PC-3 (cell line): ENCODE data around the gene EYS. TPM values are rescaled to one million over a fixed set of nuclear protein-coding genes. Genes with fewer than 3 reads are reported as not detected.
A peak's percentile ranks its signal among the peaks of the same experiment; 100 is the strongest.

ENCODE experiments used
- ATAC-seq: fragments of 200-7000 bp; cut with Tn5 transposase; 2 replicates; pipeline ENCODE4 v1.9.1; 2020; ENCODE audit warnings: mild to moderate bottlenecking, moderate library complexity
- BruUV-seq: library from RNA; stranded (reverse); fragments of 400-500 nt; replicated peaks from 2 replicates; lab custom pipeline; 2021; lab: Mats Ljungman, UMichigan
- CTCF ChIA-PET: fragments of 300-600 bp; sonication (Branson Sonifier 250); formaldehyde crosslinking; loops from one replicate; lab custom pipeline; 2022; ENCODE audit warnings: antibody characterized with exemption; lab: Charles Lee
- POLR2A ChIA-PET: fragments of 300-600 bp; sonication (Branson Sonifier 250); formaldehyde crosslinking; loops from one replicate; lab custom pipeline; 2022; ENCODE audit warnings: antibody characterized with exemption; ENCODE audit not compliant: unreplicated experiment; lab: Charles Lee
- DNase-seq: peaks from one replicate; pipeline ENCODE4 v3.0.0-alpha.2; 2015
- H2AFZ ChIP-seq: fragments of 300-600 bp; sonication (generic); 2 replicates; pipeline ENCODE4 v1.6.0; 2016; ENCODE audit warnings: antibody characterized with exemption, low read length
- H3F3A ChIP-seq: fragments of 300-600 bp; sonication (generic); one replicate; pipeline ENCODE4 v1.6.0; 2017; ENCODE audit warnings: antibody characterized with exemption, low read length, control low read depth, mild to moderate bottlenecking; ENCODE audit not compliant: unreplicated experiment
- H3K27ac ChIP-seq: fragments of 300-600 bp; sonication (generic); 2 replicates; pipeline ENCODE4 v1.5.1; 2016; ENCODE audit warnings: mild to moderate bottlenecking, low read length
- H3K27me3 ChIP-seq: fragments of 300-600 bp; sonication (generic); 2 replicates; pipeline ENCODE4 v1.6.1; 2016; ENCODE audit warnings: low read length, mixed read lengths
- H3K36me3 ChIP-seq: fragments of 300-600 bp; sonication (generic); 2 replicates; pipeline ENCODE4 v1.6.1; 2016; ENCODE audit warnings: low read depth, mixed run types, low read length, mixed read lengths
- H3K4me1 ChIP-seq: fragments of 300-600 bp; sonication (generic); 2 replicates; pipeline ENCODE4 v1.5.1; 2016; ENCODE audit warnings: low read length; ENCODE audit not compliant: insufficient read depth
- H3K4me2 ChIP-seq: fragments of 300-600 bp; sonication (generic); 2 replicates; pipeline ENCODE4 v1.6.0; 2016; ENCODE audit warnings: low read length
- H3K4me3 ChIP-seq: fragments of 300-600 bp; sonication (generic); 2 replicates; pipeline ENCODE4 v1.5.1; 2016; ENCODE audit warnings: mild to moderate bottlenecking, low read length, mixed read lengths
- H3K79me2 ChIP-seq: fragments of 300-600 bp; sonication (generic); 2 replicates; pipeline ENCODE4 v1.6.1; 2017; ENCODE audit warnings: low read length, mixed read lengths
- H3K9ac ChIP-seq: fragments of 300-600 bp; sonication (generic); 2 replicates; pipeline ENCODE4 v1.6.0; 2016; ENCODE audit warnings: mild to moderate bottlenecking, low read length
- H3K9me2 ChIP-seq: fragments of 300-600 bp; sonication (generic); replicated peaks from 2 replicates; pipeline ENCODE4 v1.6.1; 2016; ENCODE audit warnings: mixed run types, low read length, mixed read lengths
- H3K9me3 ChIP-seq: fragments of 300-600 bp; sonication (generic); 2 replicates; pipeline ENCODE4 v1.6.1; 2016; ENCODE audit warnings: low read length, mixed read lengths
- H4K20me1 ChIP-seq: fragments of 300-600 bp; sonication (generic); 2 replicates; pipeline ENCODE4 v1.6.1; 2016; ENCODE audit warnings: low read length, mixed read lengths
- CTCF ChIP-seq: fragments of 300-600 bp; sonication (generic); conservative IDR thresholded peaks from 2 replicates; pipeline ENCODE4 v1.5.1; 2017; ENCODE audit warnings: antibody characterized with exemption, low read depth, mild to moderate bottlenecking, low read length
- EZH2 ChIP-seq: fragments of 300-600 bp; sonication (generic); IDR thresholded peaks from one replicate; pipeline ENCODE4 v1.6.1; 2017; ENCODE audit warnings: antibody characterized with exemption, mild to moderate bottlenecking, low read length; ENCODE audit not compliant: unreplicated experiment
- EZH2phosphoT487 ChIP-seq: fragments of 300-600 bp; sonication (generic); IDR thresholded peaks from 2 replicates; pipeline ENCODE4 v1.6.1; 2018; ENCODE audit warnings: mild to moderate bottlenecking, antibody characterized with exemption, low read length, borderline replicate concordance
- intact Hi-C: fragments of 100-400 bp; cut with micrococcal nuclease; formaldehyde crosslinking; loops from 2 replicates; pipeline ENCODE4 v1.9.0; 2023
- total RNA-seq: library from RNA; depleted of rRNA; stranded (reverse); fragments of >200 nt; gene quantifications from 2 replicates; pipeline ENCODE4 v1.2.3, GENCODE V29; 2014

Gene EYS
- total RNA-seq, 1 experiment from 2014 or later: 0.07 TPM

- intact Hi-C loops: no loop called here
- H3K9ac ChIP-seq: no peak overlapping the region
- TF ChIP-seq CTCF (no peak), EZH2phosphoT487 (no peak), EZH2 (no peak)
- no peak overlapping the region for H3K4me3 ChIP-seq
- no peak overlapping the region for H2AFZ ChIP-seq
- CTCF ChIA-PET: no interaction called here
- H3K36me3 ChIP-seq: no peaks in the 10 kb centered on the region
- no peaks in the 10 kb centered on the region for H3F3A ChIP-seq
- no peaks in the 10 kb centered on the region for H3K9me3 ChIP-seq
- no peaks in the 10 kb centered on the region for H4K20me1 ChIP-seq
- BruUV-seq: no TSS peak
- no peak overlapping the region for H3K27ac ChIP-seq
- no peaks in the 10 kb centered on the region for H3K9me2 ChIP-seq
- no peaks in the 10 kb centered on the region for H3K27me3 ChIP-seq
- POLR2A ChIA-PET: no interaction called here
- no peak overlapping the region for H3K4me2 ChIP-seq
- H3K79me2 ChIP-seq: no peaks in the 10 kb centered on the region
- ATAC-seq: no peak
- H3K4me1 ChIP-seq: no peaks in the 10 kb centered on the region
- DNase-seq: no peak
Measured at GRCh38 chr6:65186826-65187225, 520.2 kb downstream of the EYS start.

- Histone ChIP-seq H3K27me3 (no peaks in the 10 kb centered on the region), H4K20me1 (no peaks in the 10 kb centered on the region), H3K36me3 (no peaks in the 10 kb centered on the region), H3K4me2 (no peak overlapping the region), H2AFZ (no peak overlapping the region), H3F3A (no peaks in the 10 kb centered on the region), H3K9me3 (no peaks in the 10 kb centered on the region), H3K9me2 (no peaks in the 10 kb centered on the region), H3K4me1 (no peaks in the 10 kb centered on the region), H3K4me3 (no peak overlapping the region), H3K9ac (no peak overlapping the region), H3K27ac (no peak overlapping the region), H3K79me2 (no peaks in the 10 kb centered on the region)
- POLR2A ChIA-PET: no interaction called here
- no peak for TF ChIP-seq EZH2phosphoT487
- TF ChIP-seq CTCF: no peak
- no peak for TF ChIP-seq EZH2
- CTCF ChIA-PET: no interaction called here
- BruUV-seq: no TSS peak
- ATAC-seq (peak; percentile 90), DNase-seq (peak; percentile 24)
- intact Hi-C loops: no loop called here
Measured at GRCh38 chr6:65182681-65183080, 524.3 kb downstream of the EYS start.

GRCh38 chr6:65170273-65170672, 536.8 kb downstream of the EYS start:
- ATAC-seq (peak; percentile 18; the same call in 1 of the 2 replicates), DNase-seq (peak; percentile 42)
- peak overlapping the region; percentile 26; the same call in 1 of the 2 replicates for H2AFZ ChIP-seq
- no peaks in the 10 kb centered on the region for H3K36me3 ChIP-seq
- CTCF ChIA-PET: no interaction called here
- no TSS peak for BruUV-seq
- TF ChIP-seq CTCF: no peak
- TF ChIP-seq EZH2phosphoT487: no peak
- TF ChIP-seq EZH2: no peak
- no peaks in the 10 kb centered on the region for H3K9me2 ChIP-seq
- no peak overlapping the region for H3K27ac ChIP-seq
- intact Hi-C loops: no loop called here
- no peak overlapping the region for H3K4me3 ChIP-seq
- no peaks in the 10 kb centered on the region for H3K27me3 ChIP-seq
- H3F3A ChIP-seq: no peaks in the 10 kb centered on the region
- no peaks in the 10 kb centered on the region for H3K4me1 ChIP-seq
- H4K20me1 ChIP-seq: no peaks in the 10 kb centered on the region
- no peaks in the 10 kb centered on the region for H3K79me2 ChIP-seq
- no peaks in the 10 kb centered on the region for H3K9me3 ChIP-seq
- peak overlapping the region; percentile 18; the same call in 1 of the 2 replicates for H3K4me2 ChIP-seq
- no peak overlapping the region for H3K9ac ChIP-seq
- POLR2A ChIA-PET: no interaction called here
